Liver (tissue), 9 donors: ENCODE data around the gene NOVA2. TPM values are rescaled to one million over a fixed set of nuclear protein-coding genes. Genes with fewer than 3 reads are reported as not detected.

Experiments
- DNase-seq: peaks from one replicate; pipeline ENCODE4 v3.0.0-alpha.2; 2017; ENCODE audit warnings: low spot score
- H3K27ac ChIP-seq, 2 donors: one replicate each; pipeline ENCODE4 v1.7.0; 2013; ENCODE audit warnings: inconsistent platforms in 2 of 2, low read length in 2 of 2, control low read depth in 1 of 2, low read depth in 1 of 2, mild to moderate bottlenecking in 1 of 2
- H3K27me3 ChIP-seq, 4 donors: one replicate each; pipeline versions ENCODE4 v1.6.1 to v1.7.0; 2013; ENCODE audit warnings: low read length in 3 of 4, inconsistent platforms in 1 of 4, mild to moderate bottlenecking in 1 of 4, moderate library complexity in 1 of 4; ENCODE audit not compliant: control insufficient read depth in 4 of 4, insufficient read depth in 4 of 4
- H3K36me3 ChIP-seq, 4 donors: one replicate each; pipeline versions ENCODE4 v1.6.1 to v1.7.0; 2013; ENCODE audit warnings: low read length in 3 of 4, mild to moderate bottlenecking in 3 of 4, low read depth in 1 of 4, moderate library complexity in 1 of 4; ENCODE audit not compliant: control insufficient read depth in 4 of 4, insufficient read depth in 3 of 4
- H3K4me1 ChIP-seq, 4 donors: one replicate each; pipeline versions ENCODE4 v1.6.1 to v1.7.0; 2013; ENCODE audit warnings: low read length in 3 of 4, mild to moderate bottlenecking in 3 of 4, moderate library complexity in 1 of 4; ENCODE audit not compliant: control insufficient read depth in 4 of 4, insufficient read depth in 4 of 4
- H3K4me3 ChIP-seq, 3 donors: one replicate each; pipeline versions ENCODE4 v1.6.1 to v1.7.0; 2013; ENCODE audit warnings: low read length in 3 of 3, control low read depth in 1 of 3, low read depth in 1 of 3, mild to moderate bottlenecking in 1 of 3
- H3K9ac ChIP-seq, 2 donors: one replicate each; pipeline ENCODE4 v1.7.0; 2013; ENCODE audit warnings: low read length in 2 of 2, mild to moderate bottlenecking in 2 of 2, moderate library complexity in 2 of 2, control low read depth in 1 of 2, low read depth in 1 of 2
- H3K9me3 ChIP-seq, 4 donors: one replicate each; pipeline versions ENCODE4 v1.6.1 to v1.7.0; 2013; ENCODE audit warnings: low read length in 3 of 4; ENCODE audit not compliant: control insufficient read depth in 4 of 4
- ATF3 ChIP-seq: IDR thresholded peaks from 2 replicates; pipeline ENCODE4 v1.6.1; 2016; ENCODE audit warnings: antibody characterized with exemption
- EGR1 ChIP-seq, 2 donors: IDR thresholded peaks; 2 replicates each; pipeline ENCODE4 v1.6.1; 2016 to 2018; ENCODE audit warnings: antibody characterized with exemption in 2 of 2, low read depth in 2 of 2
- FOXA2 ChIP-seq: IDR thresholded peaks from 2 replicates; pipeline ENCODE4 v1.6.1; 2016; ENCODE audit warnings: antibody characterized with exemption
- GABPA ChIP-seq, 2 donors: IDR thresholded peaks in 1 of 2; conservative IDR thresholded peaks in 1 of 2; 2 replicates each; pipeline ENCODE4 v1.6.1; 2016; ENCODE audit warnings: antibody characterized with exemption in 2 of 2, mild to moderate bottlenecking in 1 of 2, moderate library complexity in 1 of 2
- HNF4A ChIP-seq, 2 donors: conservative IDR thresholded peaks; 2 replicates each; pipeline ENCODE4 v1.6.1; 2016; ENCODE audit warnings: antibody characterized with exemption in 2 of 2, mild to moderate bottlenecking in 2 of 2
- HNF4G ChIP-seq: IDR thresholded peaks from 2 replicates; pipeline ENCODE4 v1.6.1; 2016; ENCODE audit warnings: antibody characterized with exemption
- JUND ChIP-seq, 2 donors: IDR thresholded peaks; 2 replicates each; pipeline ENCODE4 v1.6.1; 2016; ENCODE audit warnings: antibody characterized with exemption in 2 of 2
- NR2F2 ChIP-seq: IDR thresholded peaks from 2 replicates; pipeline ENCODE4 v1.6.1; 2016; ENCODE audit warnings: antibody characterized with exemption
- RAD21 ChIP-seq, 2 donors: IDR thresholded peaks; 2 replicates each; pipeline ENCODE4 v1.6.1; 2016; ENCODE audit warnings: antibody characterized with exemption in 2 of 2, mild to moderate bottlenecking in 2 of 2
- REST ChIP-seq: IDR thresholded peaks from 2 replicates; pipeline ENCODE4 v1.6.1; 2016; ENCODE audit warnings: antibody characterized with exemption, mild to moderate bottlenecking
- YY1 ChIP-seq: IDR thresholded peaks from 2 replicates; pipeline ENCODE4 v1.6.1; 2016; ENCODE audit warnings: antibody characterized with exemption, mild to moderate bottlenecking
- ZBTB33 ChIP-seq: IDR thresholded peaks from 2 replicates; pipeline ENCODE4 v1.6.1; 2016; ENCODE audit warnings: antibody characterized with exemption
- WGBS: extraction: QIAGEN DNeasy Blood & Tissue Kit; methylation state at CpG from one replicate; pipeline ENCODE4 v1.1.7; 2013; 5-methylcytosine and 5-hydroxymethylcytosine counted together
- polyA plus RNA-seq, 2 donors: library from polyadenylated mRNA; stranded (reverse) in 1 of 2; unstranded in 1 of 2; fragments of 200-250 nt in 1 of 2; fragments of >200 nt in 1 of 2; fragmentation: Nextera tagmentation in 1 of 2; extraction: Ambion mirVana in 1 of 2; gene quantifications; one replicate each; pipeline versions ENCODE4 v1.2.1 to v1.2.3, GENCODE V29; 2013 to 2015
- total RNA-seq, 2 donors: library from RNA; depleted of rRNA; stranded (reverse); fragments of >200 nt; gene quantifications; one replicate each; pipeline ENCODE4 v1.2.3, GENCODE V29; 2014
- donor health status: healthy.
- donor health status: healthy.
- donor health status: healthy.
- donor health status: healthy.
- donor health status: healthy.

The NOVA2 gene
- total and polyA plus RNA-seq, 4 donors, result 0.31 to 1.6 (median 0.42) TPM

GRCh38 chr19:45908956-45909355 lies 64.7 kb downstream of the NOVA2 start:
- Histone ChIP-seq H3K4me1 (no peaks in the 10 kb centered on the region), H3K9me3 (no peaks in the 10 kb centered on the region), H3K27me3 (no peaks in the 10 kb centered on the region), H3K9ac (no peak overlapping the region), H3K27ac (no peak overlapping the region), H3K4me3 (no peak overlapping the region), H3K36me3 (no peaks in the 10 kb centered on the region)
- no peak for DNase-seq
- TF ChIP-seq REST (no peak), RAD21 (IDR thresholded peaks at IDR 0.05) (peak in 1 of 2 donors; percentile 45), HNF4A (conservative IDR thresholded peaks at IDR 0.05) (no peak), ZBTB33 (no peak), NR2F2 (peak; percentile 45)
- WGBS, result 86% methylated on average over 5 of the region's 5 CpGs

DNA sequence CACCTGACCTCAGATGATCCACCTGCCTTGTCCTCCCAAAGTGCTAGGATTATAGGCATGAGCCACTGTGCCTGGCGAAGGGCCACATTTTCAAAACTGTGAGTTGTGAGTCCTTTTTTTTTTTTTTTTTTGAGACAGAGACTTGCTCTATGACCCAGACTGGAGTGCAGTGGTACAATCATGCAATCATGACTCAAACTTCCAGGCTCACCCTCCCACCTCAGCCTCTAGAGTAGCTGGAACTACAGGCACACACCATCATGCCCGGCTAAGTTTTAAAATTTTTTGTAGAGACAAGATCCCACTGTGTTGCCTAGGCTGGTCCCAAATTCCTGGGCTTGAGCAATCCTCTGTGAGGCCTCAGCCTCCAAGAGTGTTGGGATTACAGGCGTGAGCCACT lies 67.4 kb downstream of the NOVA2 start:
- WGBS, result 94% methylated on average over 3 of the region's 3 CpGs
- DNase-seq, result no peak
- Histone ChIP-seq H3K27ac (no peak overlapping the region), H3K36me3 (no peaks in the 10 kb centered on the region), H3K4me1 (peaks cover 4 to 14% (median 9%) of the 10 kb centered on the region in 4 donors), H3K9ac (no peak overlapping the region), H3K9me3 (no peaks in the 10 kb centered on the region), H3K27me3 (no peaks in the 10 kb centered on the region), H3K4me3 (no peak overlapping the region)
- TF ChIP-seq EGR1 (IDR thresholded peaks at IDR 0.05; ENCODE audit: low read depth in 2 of 2) (no peak), GABPA (IDR thresholded peaks at IDR 0.05 in 1 of 2, conservative IDR thresholded peaks at IDR 0.05 in 1 of 2) (no peak)

GRCh38 chr19:45905011-45905410 lies 68.7 kb downstream of the NOVA2 start:
- Histone ChIP-seq H3K4me3 (no peak overlapping the region), H3K27ac (no peak overlapping the region), H3K9ac (no peak overlapping the region), H3K4me1 (peaks cover 7 to 22% (median 12%) of the 10 kb centered on the region in 4 donors), H3K27me3 (no peaks in the 10 kb centered on the region), H3K9me3 (no peaks in the 10 kb centered on the region), H3K36me3 (no peaks in the 10 kb centered on the region)
- WGBS, result 81% methylated on average over 10 of the region's 10 CpGs
- DNase-seq, result no peak
- TF ChIP-seq ZBTB33 (no peak), YY1 (no peak), NR2F2 (no peak), FOXA2 (no peak), HNF4G (no peak), RAD21 (IDR thresholded peaks at IDR 0.05) (no peak), ATF3 (no peak), JUND (IDR thresholded peaks at IDR 0.05) (no peak)
